HG03103 (cell line): Measurements from ENCODE around the gene MTUS2.

Experiments
- ATAC-seq: cut with Tn5 transposase; IDR thresholded peaks from one replicate; pipeline ENCODE4 v1.9.1; 2021; ENCODE audit warnings: low read depth; ENCODE audit not compliant: unreplicated experiment

The MTUS2 gene

DNA sequence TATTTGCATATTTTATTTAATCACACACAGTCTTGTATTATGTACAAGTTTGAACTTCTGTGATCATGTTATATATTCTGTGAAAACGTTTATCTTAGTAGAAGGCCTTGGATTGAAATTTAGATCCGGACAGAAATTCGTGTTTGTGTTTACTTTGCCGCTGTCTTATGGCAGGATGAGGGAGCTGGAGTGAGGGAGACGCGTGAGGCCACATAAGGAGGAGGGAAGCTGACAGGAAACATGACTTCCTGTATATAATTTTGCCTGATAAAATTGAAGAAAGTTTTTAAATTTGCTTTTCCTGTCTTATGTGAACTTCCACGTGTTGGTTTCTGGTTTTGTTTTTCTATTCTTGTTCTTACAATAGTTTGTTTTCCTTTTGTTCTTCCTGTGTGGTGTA, 200.2 kb downstream of the MTUS2 start:
- ATAC-seq = no peak

GRCh38 chr13:29021311-29021710, 201.2 kb downstream of the MTUS2 start:
- no peak for ATAC-seq

DNA sequence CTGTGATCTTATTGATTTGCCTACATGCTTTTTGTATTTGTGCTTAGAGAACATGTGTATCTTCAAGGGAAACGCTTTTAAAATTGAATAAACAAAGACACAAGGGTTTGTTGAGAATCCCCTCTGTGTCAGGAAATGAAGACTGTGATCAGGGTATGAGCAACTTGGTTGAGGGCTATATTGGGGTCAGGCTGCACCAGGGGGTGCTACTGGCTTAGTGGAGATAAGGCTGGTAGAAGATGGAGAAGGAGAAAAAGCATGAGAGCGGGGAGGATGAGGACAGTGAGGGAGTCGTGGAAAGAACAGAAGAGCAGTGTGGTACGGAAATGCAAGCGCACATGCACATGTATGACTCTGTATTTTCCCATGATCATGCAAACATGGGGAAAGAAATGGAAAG, 201.6 kb downstream of the MTUS2 start:
- ATAC-seq = no peak

GRCh38 chr13:29022410-29022809, 202.3 kb downstream of the MTUS2 start:
- no peak for ATAC-seq

DNA sequence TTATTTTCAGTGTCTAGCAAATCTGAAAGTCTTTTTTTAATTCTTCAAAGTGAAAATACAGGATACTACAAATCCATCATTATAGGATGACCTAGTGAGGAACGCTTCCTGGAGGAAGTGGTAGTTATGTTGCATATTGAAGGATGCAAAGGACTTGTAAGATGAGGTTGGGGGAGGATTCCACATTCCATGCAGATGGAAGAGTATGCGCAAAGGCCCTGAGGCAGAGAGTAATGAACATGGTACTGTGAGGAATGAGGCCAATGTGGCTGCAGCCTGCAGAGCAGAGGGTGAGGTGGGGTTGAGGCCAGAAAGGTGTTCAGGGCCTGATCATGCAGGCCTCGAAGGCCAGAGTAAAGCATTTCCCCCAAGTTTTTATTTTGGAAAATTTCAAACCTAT, 202.8 kb downstream of the MTUS2 start:
- no peak for ATAC-seq

DNA sequence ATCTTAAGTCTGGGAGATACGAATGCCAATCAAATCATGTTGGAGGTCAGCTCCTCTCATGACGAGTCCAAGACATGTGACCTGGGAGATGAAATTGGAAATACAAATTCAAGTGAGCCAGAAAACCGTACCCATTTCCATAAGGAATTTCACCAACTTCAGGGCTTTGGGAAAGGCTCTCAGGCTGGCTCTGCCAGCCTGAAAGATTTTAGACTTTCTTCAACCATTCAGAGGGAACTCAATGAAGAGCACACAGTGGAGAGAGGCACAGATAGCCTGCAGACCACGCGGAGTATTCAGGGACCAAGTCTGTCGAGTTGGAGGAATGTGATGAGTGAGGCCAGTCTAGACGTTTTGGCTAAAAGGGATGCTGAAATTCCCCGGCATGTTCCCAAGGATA, 204.6 kb downstream of the MTUS2 start:
- ATAC-seq = no peak

DNA sequence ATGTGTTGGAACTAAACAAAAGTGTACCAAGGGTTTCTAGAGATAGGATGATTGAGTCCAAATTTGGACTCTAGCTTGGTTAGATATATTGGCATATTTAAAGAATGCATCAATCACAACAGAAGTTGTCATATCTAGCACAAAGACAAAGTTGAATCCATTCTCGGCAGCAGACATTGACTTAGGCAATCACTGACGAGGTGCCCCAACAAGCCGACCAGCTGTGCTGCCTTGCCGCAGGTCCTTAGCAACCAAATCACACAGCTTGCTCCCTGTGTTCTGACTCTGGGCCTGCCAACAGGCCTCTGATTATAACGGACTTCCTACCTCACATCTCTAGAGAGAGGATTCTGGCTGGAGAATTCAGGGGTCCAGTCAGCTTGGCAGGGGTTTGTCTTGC, 208.7 kb downstream of the MTUS2 start:
- ATAC-seq = no peak

- ATAC-seq = no peak
Observed at GRCh38 chr13:29038700-29039099, 218.6 kb downstream of the MTUS2 start.

- ATAC-seq = no peak
Observed at GRCh38 chr13:29039212-29039611, 219.1 kb downstream of the MTUS2 start.

DNA sequence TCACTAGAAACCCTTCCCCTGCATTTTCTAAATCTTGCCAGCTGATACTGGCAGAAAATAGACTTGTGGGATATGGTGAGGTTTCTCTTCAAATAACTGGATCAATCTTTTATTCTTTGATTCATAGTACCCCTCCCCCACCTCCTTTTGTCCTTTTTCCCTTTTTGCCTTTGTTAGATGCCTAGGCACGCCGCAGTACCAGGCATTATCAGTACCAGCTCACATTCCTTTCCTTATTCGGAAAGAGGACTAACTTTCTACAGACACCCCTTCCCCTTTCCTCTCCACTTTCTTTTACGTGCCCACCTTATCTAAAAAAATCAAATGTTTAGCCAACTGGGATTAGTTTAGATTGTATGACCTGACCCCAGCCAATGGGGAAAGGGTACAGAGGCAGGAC, 226.4 kb downstream of the MTUS2 start:
- ATAC-seq = no peak

DNA sequence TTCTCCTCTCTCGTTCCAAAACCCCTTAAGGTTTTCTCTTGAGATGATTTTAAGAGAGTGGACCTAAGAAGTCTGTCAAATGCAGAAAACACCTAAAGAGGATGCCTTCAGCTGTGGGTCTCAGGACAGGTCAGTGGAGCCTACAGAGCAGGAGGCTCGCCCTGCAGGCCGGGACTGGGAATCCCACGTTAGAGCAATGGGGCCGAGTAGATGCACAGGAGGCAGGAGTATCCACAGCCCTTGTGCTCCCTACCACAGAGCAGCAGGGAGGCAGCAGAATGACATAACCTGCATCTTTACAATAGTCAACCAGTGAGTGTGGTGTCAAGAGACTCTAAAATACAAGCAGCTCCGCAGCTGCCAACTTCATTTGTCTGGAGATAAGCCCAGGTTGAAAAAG, 229.4 kb downstream of the MTUS2 start:
- no peak for ATAC-seq

GRCh38 chr13:29050719-29051118, 230.6 kb downstream of the MTUS2 start:
- no peak for ATAC-seq

- ATAC-seq = no peak
Observed at GRCh38 chr13:29059800-29060199, 239.7 kb downstream of the MTUS2 start.

- no peak for ATAC-seq
Observed at GRCh38 chr13:29065142-29065541, 245.0 kb downstream of the MTUS2 start.

DNA sequence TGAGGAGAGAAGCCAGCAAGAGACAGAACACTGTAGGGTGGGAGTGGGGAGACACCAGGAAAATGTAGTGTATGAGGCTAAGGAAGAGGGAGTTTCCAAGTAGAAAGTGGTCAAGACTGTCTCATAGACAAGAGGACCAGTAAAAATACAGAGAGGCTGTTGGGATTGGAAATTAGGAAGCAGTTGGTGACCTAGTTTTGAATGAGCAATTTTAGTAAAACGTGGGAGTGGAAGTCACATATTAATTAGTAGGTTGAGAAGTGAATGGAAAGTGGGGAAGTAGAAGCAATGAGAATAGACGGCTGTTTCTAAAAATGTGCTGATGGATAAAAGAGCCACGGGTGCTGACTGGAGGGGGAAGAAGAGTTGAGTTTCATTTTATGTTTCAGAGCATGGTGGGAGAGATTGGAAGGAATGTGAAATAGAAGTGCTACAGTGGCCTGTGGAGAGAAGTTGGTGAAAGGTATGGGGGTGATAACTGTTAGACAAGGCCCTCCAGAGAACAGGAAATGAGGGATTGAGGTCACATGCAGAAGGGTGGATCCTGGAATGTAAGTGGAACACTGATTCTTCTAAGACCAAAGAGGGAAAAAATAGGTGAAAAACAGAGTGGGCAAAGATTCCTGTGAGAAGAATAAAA, 247.3 kb downstream of the MTUS2 start:
- no peak for ATAC-seq

DNA sequence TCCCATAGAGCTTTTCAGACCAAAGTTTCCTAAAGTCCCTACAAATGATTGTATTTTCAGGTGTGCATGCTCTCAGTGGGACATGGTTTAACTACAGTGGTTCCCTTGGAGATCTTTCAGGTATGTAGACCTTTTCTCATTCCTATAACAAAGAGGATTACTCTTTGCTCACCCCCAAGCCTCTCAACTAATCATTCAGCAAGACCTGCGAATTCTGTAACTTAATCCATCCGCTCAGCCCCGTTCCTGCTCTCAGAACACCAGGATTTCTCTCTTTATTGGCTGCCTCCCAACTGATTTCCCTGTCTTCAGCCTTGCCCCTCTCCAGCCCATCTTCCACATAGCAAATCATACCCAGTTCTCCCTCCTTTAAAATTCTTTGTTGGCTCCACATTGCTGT, 253.6 kb downstream of the MTUS2 start:
- ATAC-seq = no peak

- ATAC-seq = no peak
Observed at GRCh38 chr13:29077051-29077813, 257.1 kb downstream of the MTUS2 start.

- ATAC-seq = peak; percentile 98
Observed at GRCh38 chr13:29081036-29081435, 260.9 kb downstream of the MTUS2 start.

DNA sequence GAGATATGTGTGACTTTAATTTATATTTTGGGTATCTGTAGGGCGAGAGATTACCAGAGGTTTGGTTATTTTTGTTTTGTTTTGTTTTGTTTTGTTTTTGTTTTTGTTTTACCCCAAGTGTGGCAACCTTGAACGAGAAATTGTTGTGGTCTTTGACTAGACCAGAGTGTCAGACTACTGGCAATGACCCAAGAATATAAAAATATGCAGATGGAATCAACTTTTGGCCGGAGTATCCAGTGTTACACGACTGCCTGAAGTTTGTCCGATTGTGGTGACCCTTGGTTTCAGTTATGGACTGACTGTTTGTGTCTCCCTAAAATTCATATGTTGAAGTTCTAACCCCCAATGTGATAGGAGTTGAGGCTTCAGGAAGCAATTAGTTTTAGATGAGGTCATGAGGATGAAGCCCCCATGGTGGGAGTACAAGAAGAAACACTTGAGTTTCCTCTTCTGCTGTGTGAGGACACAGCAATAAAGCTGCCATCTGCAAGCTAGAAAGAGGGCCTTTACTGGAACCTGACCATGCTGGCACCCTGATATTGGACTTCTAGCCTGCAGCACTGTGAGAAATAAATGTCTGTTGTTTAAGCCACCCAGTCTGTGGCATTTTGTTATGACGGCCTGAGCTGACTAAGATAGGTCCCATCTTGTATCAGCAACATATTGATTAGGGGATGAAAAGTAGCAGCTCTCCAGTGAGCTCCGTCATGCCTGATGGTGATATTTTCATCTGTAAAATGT, 261.7 kb downstream of the MTUS2 start:
- ATAC-seq = no peak

DNA sequence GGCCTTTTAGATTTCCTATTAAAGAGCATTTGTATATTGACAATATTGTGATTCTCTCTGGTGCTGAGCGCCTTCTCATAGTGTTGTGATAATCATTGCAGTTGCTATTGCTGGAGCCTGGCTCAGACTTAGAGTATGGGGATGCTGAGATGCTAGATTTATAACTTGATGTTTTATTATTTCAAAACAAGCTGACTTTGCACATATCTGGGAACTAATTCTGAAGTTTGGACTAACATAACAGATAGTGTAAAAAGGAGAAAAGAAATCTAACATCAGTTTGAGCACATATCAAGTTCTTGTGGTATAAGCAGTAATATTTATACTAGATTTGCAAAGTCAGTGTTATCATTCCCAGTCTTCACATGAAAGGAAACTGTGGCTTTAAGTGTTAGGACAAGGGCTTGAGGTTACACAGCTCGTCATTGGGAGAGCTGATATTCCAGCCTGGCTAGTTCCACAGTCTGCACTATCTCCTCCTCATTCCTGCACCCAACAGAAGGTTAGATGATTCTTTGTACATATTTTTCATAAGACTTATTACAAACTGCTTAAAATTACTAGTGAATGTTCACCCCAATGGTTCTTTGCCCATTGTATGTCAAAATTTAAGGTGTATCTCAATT, 279.8 kb downstream of the MTUS2 start:
- ATAC-seq = no peak

DNA sequence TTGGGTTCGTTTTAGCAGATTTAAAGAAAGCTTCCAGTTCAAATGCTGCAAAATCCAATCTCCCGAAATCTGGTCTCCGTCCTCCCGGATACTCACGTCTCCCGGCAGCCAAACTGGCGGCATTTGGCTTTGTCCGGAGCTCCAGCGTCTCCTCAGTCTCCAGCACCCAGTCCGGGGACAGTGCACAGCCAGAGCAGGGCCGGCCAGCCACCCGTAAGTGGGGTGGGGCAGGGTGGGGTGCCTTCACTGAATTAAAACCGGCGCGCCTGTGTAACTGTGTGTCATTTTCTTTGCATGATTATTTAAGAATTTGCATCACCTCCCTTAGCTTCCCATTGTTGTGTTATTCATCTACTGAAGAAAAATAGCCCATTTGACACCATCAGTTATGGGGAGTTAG, 280.6 kb downstream of the MTUS2 start:
- ATAC-seq = no peak
